ENCODE results near the gene TMEM100.

The TMEM100 gene

GRCh38 chr17:55743103-55743679, 20.5 kb upstream of the TMEM100 start:
- no peak for DNase-seq

GRCh38 chr17:55742272-55743102, 19.8 kb upstream of the TMEM100 start:
- no peak for DNase-seq

- no peak for DNase-seq
Measured at GRCh38 chr17:55741356-55741700, 18.7 kb upstream of the TMEM100 start.

- DNase-seq, result no peak
Measured at GRCh38 chr17:55740511-55741355, 18.1 kb upstream of the TMEM100 start.

- no peak for DNase-seq
Measured at GRCh38 chr17:55737976-55738501, 15.4 kb upstream of the TMEM100 start.

- peak; percentile 61 for DNase-seq
Measured at GRCh38 chr17:55735731-55736405, 13.2 kb upstream of the TMEM100 start.

- peak; percentile 70 for DNase-seq
Measured at GRCh38 chr17:55734128-55734781, 11.6 kb upstream of the TMEM100 start.

GRCh38 chr17:55731586-55732250, 9.1 kb upstream of the TMEM100 start:
- DNase-seq, result peak; percentile 51

GRCh38 chr17:55730808-55731207, 8.1 kb upstream of the TMEM100 start:
- DNase-seq, result no peak

GRCh38 chr17:55730380-55730779, 7.7 kb upstream of the TMEM100 start:
- no peak for DNase-seq

GRCh38 chr17:55729484-55729883, 6.8 kb upstream of the TMEM100 start:
- DNase-seq, result no peak

- DNase-seq, result no peak
Measured at GRCh38 chr17:55728833-55729232, 6.2 kb upstream of the TMEM100 start.

GRCh38 chr17:55728361-55728760, 5.7 kb upstream of the TMEM100 start:
- no peak for DNase-seq

- DNase-seq, result peak; percentile 26
Measured at GRCh38 chr17:55727920-55728319, 5.3 kb upstream of the TMEM100 start.

GRCh38 chr17:55727275-55727674, 4.6 kb upstream of the TMEM100 start:
- no peak for DNase-seq

GRCh38 chr17:55726440-55726839, 3.8 kb upstream of the TMEM100 start:
- peak; percentile 89 for DNase-seq

- no peak for DNase-seq
Measured at GRCh38 chr17:55723488-55723848, 804 bp upstream of the TMEM100 start.

GRCh38 chr17:55722016-55722736, 488 bp downstream of the TMEM100 start:
- no peak for DNase-seq

- no peak for DNase-seq
Measured at GRCh38 chr17:55720919-55721836, 1.5 kb downstream of the TMEM100 start.

Measured in HCEC 1CT (cell line).